Uterus (tissue), 4 donors: ENCODE measurements around the gene LY6G6D. TPM values are rescaled to one million over a fixed set of nuclear protein-coding genes. Genes with fewer than 3 reads are reported as not detected.
A peak's percentile ranks its signal among the peaks of the same experiment; 100 is the strongest.

Source experiments
- DNase-seq, 2 donors: peaks; one replicate each; pipeline ENCODE4 v3.0.0-alpha.2; 2019 to 2020
- H3K27ac ChIP-seq, 2 donors: fragments of 200-600 bp; sonication (generic); 1 replicate in 1 of 2; 2 replicates in 1 of 2; pipeline ENCODE4 v1.5.1; 2016 to 2018
- H3K27me3 ChIP-seq, 2 donors: fragments of 200-600 bp; sonication (generic); one replicate each; pipeline ENCODE4 v1.5.1; 2018 to 2019; ENCODE audit warnings: control low read depth in 1 of 2
- H3K36me3 ChIP-seq, 2 donors: fragments of 200-600 bp; sonication (generic); one replicate each; pipeline ENCODE4 v1.5.1; 2019; ENCODE audit warnings: control low read depth in 1 of 2
- H3K4me1 ChIP-seq, 2 donors: fragments of 200-600 bp; sonication (generic); one replicate each; pipeline ENCODE4 v1.5.1; 2018 to 2019; ENCODE audit warnings: control low read depth in 1 of 2
- H3K4me3 ChIP-seq, 2 donors: fragments of 200-600 bp; sonication (generic); 1 replicate in 1 of 2; 2 replicates in 1 of 2; pipeline ENCODE4 v1.5.1; 2018 to 2019; ENCODE audit warnings: mild to moderate bottlenecking in 1 of 2
- H3K9me3 ChIP-seq, 2 donors: fragments of 200-600 bp; sonication (generic); one replicate each; pipeline ENCODE4 v1.5.1; 2019; ENCODE audit warnings: control low read depth in 1 of 2
- CTCF ChIP-seq, 4 experiments: fragments of 200-600 bp in 2 of 4; fragments of 450-650 bp in 2 of 4; sonication (generic) in 2 of 4; IDR thresholded peaks; one replicate each; pipeline ENCODE4 v1.5.1; 2016 to 2019; ENCODE audit warnings: antibody characterized with exemption in 4 of 4, mild to moderate bottlenecking in 2 of 4, moderate library complexity in 1 of 4
- POLR2A ChIP-seq, 2 donors: fragments of 450-650 bp; IDR thresholded peaks; one replicate each; pipeline ENCODE4 v1.6.1; 2016; ENCODE audit warnings: antibody characterized with exemption in 2 of 2, mild to moderate bottlenecking in 1 of 2, moderate library complexity in 1 of 2
- intact Hi-C: fragments of 100-400 bp; cut with DNase I; formaldehyde crosslinking; loops from one replicate; pipeline ENCODE4 v1.15.1; 2023; ENCODE audit warnings: low total_unique reads
- total RNA-seq, 4 donors: library from RNA; depleted of rRNA in 3 of 4; stranded (reverse); fragments of >200 nt in 3 of 4; gene quantifications; one replicate each; pipeline versions ENCODE4 v1.1.0 to v1.2.4, GENCODE V29; 2014 to 2023
- donor health status: DM: yes; HTN: yes; CAD: no.

Gene LY6G6D
- total RNA-seq, 4 donors from 2014 or later: 2.0 TPM; not detected in 3

GRCh38 chr6:31727717-31728671 lies 12.8 kb downstream of the LY6G6D start:
- Histone ChIP-seq H3K9me3 (no peaks in the 10 kb centered on the region), H3K4me3 (peak overlapping the region; percentile 65 to 97), H3K36me3 (no peaks in the 10 kb centered on the region), H3K4me1 (peaks cover 4 to 6% of the 10 kb centered on the region in 2 donors), H3K27me3 (no peaks in the 10 kb centered on the region), H3K27ac (peak overlapping the region; percentile 93 to 100)
- TF ChIP-seq POLR2A (IDR thresholded peaks at IDR 0.05) (no peak), CTCF (IDR thresholded peaks at IDR 0.05) (no peak)
- DNase-seq: peak; percentile 49
- intact Hi-C loops: no loop called here

GRCh38 chr6:31728767-31729514 lies 13.8 kb downstream of the LY6G6D start, which contains the start of gene DDAH2:
TSS of gene DDAH2 (minus strand) at chr6:31729299. CDS start at chr6:31729161, 138 bp downstream.
- Histone ChIP-seq H3K27ac (peak within 1 kb of the TSS; percentile 93 to 100), H3K27me3 (no peaks in the 10 kb centered on the region), H3K4me3 (peak within 1 kb of the TSS; percentile 65 to 97), H3K36me3 (no peaks in the 10 kb centered on the region), H3K4me1 (peaks cover 6 to 11% of the 10 kb centered on the region in 2 donors), H3K9me3 (no peaks in the 10 kb centered on the region)
- TF ChIP-seq CTCF (IDR thresholded peaks at IDR 0.05): peak in 2 of 4 experiments; percentile 49 to 56
- no peak for TF ChIP-seq POLR2A (IDR thresholded peaks at IDR 0.05)
- peak; percentile 38 to 48 for DNase-seq
- intact Hi-C loops: no loop called here

GRCh38 chr6:31729515-31729978 lies 14.4 kb downstream of the LY6G6D start:
- H3K4me3 ChIP-seq: peak overlapping the region; percentile 65 to 97
- H3K36me3 ChIP-seq: no peaks in the 10 kb centered on the region
- H3K27ac ChIP-seq: peak overlapping the region; percentile 93 to 100
- H3K9me3 ChIP-seq: no peaks in the 10 kb centered on the region
- peaks cover 6 to 17% of the 10 kb centered on the region in 2 donors for H3K4me1 ChIP-seq
- no peaks in the 10 kb centered on the region for H3K27me3 ChIP-seq
- TF ChIP-seq POLR2A (IDR thresholded peaks at IDR 0.05) (peak; percentile 29 to 50), CTCF (IDR thresholded peaks at IDR 0.05) (peak in 2 of 4 experiments; percentile 74 to 79)
- intact Hi-C loops: no loop called here
- peak; percentile 95 to 96 for DNase-seq

- Histone ChIP-seq H3K4me3 (peak overlapping the region; percentile 65 to 97), H3K9me3 (no peaks in the 10 kb centered on the region), H3K36me3 (no peaks in the 10 kb centered on the region), H3K27ac (peak overlapping the region; percentile 93 to 100), H3K4me1 (peaks cover 6 to 21% of the 10 kb centered on the region in 2 donors), H3K27me3 (no peaks in the 10 kb centered on the region)
- DNase-seq: peak; percentile 94 to 97
- intact Hi-C loops: loop anchor here (10.0 kb wide), 1 partner anchor 65 kb away; the partner anchor contains the start of gene VARS1
- TF ChIP-seq CTCF (IDR thresholded peaks at IDR 0.05) (no peak), POLR2A (IDR thresholded peaks at IDR 0.05) (peak; percentile 84 to 93)
Observed at GRCh38 chr6:31729979-31730630, 15.0 kb downstream of the LY6G6D start.
